ENCODE measurements around the gene SLFN13. TPM values are rescaled to one million over a fixed set of nuclear protein-coding genes. Genes with fewer than 3 reads are reported as not detected.

SLFN13 gene
- total RNA-seq, 1 donor: 2.5 TPM

GRCh38 chr17:35449371-35449931 lies 885 bp upstream of the SLFN13 start:
- Histone ChIP-seq H3K79me2 (ENCODE audit: insufficient read depth, low read length) (no peaks in the 10 kb centered on the region), H3K4me1 (ENCODE audit: insufficient read depth, low read length) (peaks cover 5% of the 10 kb centered on the region), H3K9me3 (ENCODE audit: low read depth, low read length) (peaks cover 2% of the 10 kb centered on the region), H3K4me2 (ENCODE audit: insufficient read depth, low read length) (peak overlapping the region; percentile 36), H3K27me3 (ENCODE audit: insufficient read depth, low read length) (peaks cover 41% of the 10 kb centered on the region), H3K27ac (ENCODE audit: low read depth, low read length) (no peak overlapping the region), H3K36me3 (ENCODE audit: insufficient read depth, low read length) (no peaks in the 10 kb centered on the region), H2AFZ (ENCODE audit: low read length) (peak overlapping the region; percentile 35), H3K4me3 (ENCODE audit: insufficient read depth, low read length) (peak overlapping the region; percentile 42), H4K20me1 (ENCODE audit: insufficient read depth, low read length) (no peaks in the 10 kb centered on the region)
- TF ChIP-seq, protein P1, sequence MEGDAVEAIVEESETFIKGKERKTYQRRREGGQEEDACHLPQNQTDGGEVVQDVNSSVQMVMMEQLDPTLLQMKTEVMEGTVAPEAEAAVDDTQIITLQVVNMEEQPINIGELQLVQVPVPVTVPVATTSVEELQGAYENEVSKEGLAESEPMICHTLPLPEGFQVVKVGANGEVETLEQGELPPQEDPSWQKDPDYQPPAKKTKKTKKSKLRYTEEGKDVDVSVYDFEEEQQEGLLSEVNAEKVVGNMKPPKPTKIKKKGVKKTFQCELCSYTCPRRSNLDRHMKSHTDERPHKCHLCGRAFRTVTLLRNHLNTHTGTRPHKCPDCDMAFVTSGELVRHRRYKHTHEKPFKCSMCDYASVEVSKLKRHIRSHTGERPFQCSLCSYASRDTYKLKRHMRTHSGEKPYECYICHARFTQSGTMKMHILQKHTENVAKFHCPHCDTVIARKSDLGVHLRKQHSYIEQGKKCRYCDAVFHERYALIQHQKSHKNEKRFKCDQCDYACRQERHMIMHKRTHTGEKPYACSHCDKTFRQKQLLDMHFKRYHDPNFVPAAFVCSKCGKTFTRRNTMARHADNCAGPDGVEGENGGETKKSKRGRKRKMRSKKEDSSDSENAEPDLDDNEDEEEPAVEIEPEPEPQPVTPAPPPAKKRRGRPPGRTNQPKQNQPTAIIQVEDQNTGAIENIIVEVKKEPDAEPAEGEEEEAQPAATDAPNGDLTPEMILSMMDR (IDR thresholded peaks at IDR 0.05; ENCODE audit: extremely low read depth, low read depth, low read length): no peak
- no peak for DNase-seq (ENCODE audit: insufficient read length, low spot score, missing footprints)

DNA sequence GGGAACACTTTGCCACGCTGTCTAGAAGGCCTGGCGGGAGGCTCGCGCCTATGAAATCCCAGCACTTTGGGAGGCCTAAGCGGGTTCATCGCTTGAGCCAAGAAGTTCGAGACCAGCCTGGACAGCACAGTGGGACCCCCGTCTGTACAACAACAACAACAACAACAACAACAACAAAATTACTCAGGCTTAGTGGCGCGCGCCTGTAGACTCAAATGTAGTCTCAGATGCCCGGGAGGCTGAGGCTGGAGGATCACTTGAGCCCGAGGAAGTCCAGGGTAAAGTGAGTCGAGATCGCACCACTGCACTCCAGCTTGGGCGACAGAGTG lies 297 bp upstream of the SLFN13 start:
- Histone ChIP-seq H2AFZ (ENCODE audit: low read length) (peak overlapping the region; percentile 81), H3K4me2 (ENCODE audit: insufficient read depth, low read length) (peak overlapping the region; percentile 86), H3K4me1 (ENCODE audit: insufficient read depth, low read length) (peaks cover 5% of the 10 kb centered on the region), H3K4me3 (ENCODE audit: insufficient read depth, low read length) (peak overlapping the region; percentile 70), H4K20me1 (ENCODE audit: insufficient read depth, low read length) (no peaks in the 10 kb centered on the region), H3K36me3 (ENCODE audit: insufficient read depth, low read length) (no peaks in the 10 kb centered on the region), H3K79me2 (ENCODE audit: insufficient read depth, low read length) (no peaks in the 10 kb centered on the region), H3K9me3 (ENCODE audit: low read depth, low read length) (peaks cover 2% of the 10 kb centered on the region), H3K27me3 (ENCODE audit: insufficient read depth, low read length) (peaks cover 41% of the 10 kb centered on the region), H3K27ac (ENCODE audit: low read depth, low read length) (no peak overlapping the region)
- DNase-seq (ENCODE audit: insufficient read length, low spot score, missing footprints): no peak
- TF ChIP-seq, protein P1 (IDR thresholded peaks at IDR 0.05; ENCODE audit: extremely low read depth, low read depth, low read length): no peak

DNA sequence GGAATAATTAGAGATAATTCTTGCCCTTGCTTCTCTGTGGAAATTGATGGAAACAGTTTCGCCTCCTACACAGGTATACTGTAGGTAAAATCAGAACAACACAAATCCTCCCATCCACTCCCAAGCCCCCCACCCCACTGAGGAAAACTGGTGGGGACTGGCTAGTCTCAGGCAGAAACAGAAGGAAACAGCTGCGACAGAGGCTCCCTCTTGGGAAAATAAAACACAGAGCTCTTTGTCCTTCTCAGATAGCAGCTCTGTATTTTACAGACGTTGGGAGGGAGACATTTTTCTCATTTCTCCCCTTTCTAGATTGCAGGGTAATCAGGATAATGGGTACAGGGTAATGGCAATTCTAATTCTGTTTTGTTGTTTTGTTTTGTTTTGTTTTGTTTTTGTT lies 1.1 kb downstream of the SLFN13 start:
- H4K20me1 ChIP-seq (ENCODE audit: insufficient read depth, low read length): no peaks in the 10 kb centered on the region
- no peak overlapping the region for H2AFZ ChIP-seq (ENCODE audit: low read length)
- TF ChIP-seq, protein P1 (IDR thresholded peaks at IDR 0.05; ENCODE audit: extremely low read depth, low read depth, low read length): no peak
- no peaks in the 10 kb centered on the region for H3K36me3 ChIP-seq (ENCODE audit: insufficient read depth, low read length)
- peak overlapping the region; percentile 86 for H3K4me2 ChIP-seq (ENCODE audit: insufficient read depth, low read length)
- peaks cover 44% of the 10 kb centered on the region for H3K27me3 ChIP-seq (ENCODE audit: insufficient read depth, low read length)
- peaks cover 5% of the 10 kb centered on the region for H3K4me1 ChIP-seq (ENCODE audit: insufficient read depth, low read length)
- H3K9me3 ChIP-seq (ENCODE audit: low read depth, low read length): peaks cover 2% of the 10 kb centered on the region
- no peaks in the 10 kb centered on the region for H3K79me2 ChIP-seq (ENCODE audit: insufficient read depth, low read length)
- H3K27ac ChIP-seq (ENCODE audit: low read depth, low read length): no peak overlapping the region
- DNase-seq (ENCODE audit: insufficient read length, low spot score, missing footprints): no peak
- no peak overlapping the region for H3K4me3 ChIP-seq (ENCODE audit: insufficient read depth, low read length)

DNA sequence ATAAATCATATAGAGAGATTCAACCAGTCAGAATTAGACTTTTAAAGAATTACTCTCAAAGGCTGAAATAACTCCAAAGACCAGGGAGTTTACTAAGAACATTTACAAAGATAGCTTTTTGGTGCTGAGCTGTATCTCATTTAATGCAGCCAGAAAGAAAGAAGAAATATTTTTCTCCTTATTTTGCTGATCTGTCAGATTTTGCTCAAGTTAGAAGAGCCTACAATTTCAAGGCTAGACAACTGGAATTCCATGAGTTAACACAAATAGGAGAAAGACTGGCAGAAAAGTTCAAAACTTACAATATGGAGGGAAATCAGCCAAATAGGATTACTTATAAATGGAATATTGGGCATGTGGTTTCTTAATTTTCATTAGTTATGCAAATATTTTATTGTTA lies 10.1 kb downstream of the SLFN13 start:
- no peak overlapping the region for H3K4me2 ChIP-seq (ENCODE audit: insufficient read depth, low read length)
- H3K9me3 ChIP-seq (ENCODE audit: low read depth, low read length): no peaks in the 10 kb centered on the region
- no peak overlapping the region for H2AFZ ChIP-seq (ENCODE audit: low read length)
- TF ChIP-seq, protein P1 (IDR thresholded peaks at IDR 0.05; ENCODE audit: extremely low read depth, low read depth, low read length): no peak
- no peaks in the 10 kb centered on the region for H4K20me1 ChIP-seq (ENCODE audit: insufficient read depth, low read length)
- no peak overlapping the region for H3K27ac ChIP-seq (ENCODE audit: low read depth, low read length)
- H3K27me3 ChIP-seq (ENCODE audit: insufficient read depth, low read length): peaks cover 1% of the 10 kb centered on the region
- H3K36me3 ChIP-seq (ENCODE audit: insufficient read depth, low read length): no peaks in the 10 kb centered on the region
- H3K79me2 ChIP-seq (ENCODE audit: insufficient read depth, low read length): no peaks in the 10 kb centered on the region
- H3K4me1 ChIP-seq (ENCODE audit: insufficient read depth, low read length): peaks cover 11% of the 10 kb centered on the region
- no peak overlapping the region for H3K4me3 ChIP-seq (ENCODE audit: insufficient read depth, low read length)
- DNase-seq (ENCODE audit: insufficient read length, low spot score, missing footprints): no peak
